Measurements from ENCODE around the gene PTGIS.

The PTGIS gene

DNA sequence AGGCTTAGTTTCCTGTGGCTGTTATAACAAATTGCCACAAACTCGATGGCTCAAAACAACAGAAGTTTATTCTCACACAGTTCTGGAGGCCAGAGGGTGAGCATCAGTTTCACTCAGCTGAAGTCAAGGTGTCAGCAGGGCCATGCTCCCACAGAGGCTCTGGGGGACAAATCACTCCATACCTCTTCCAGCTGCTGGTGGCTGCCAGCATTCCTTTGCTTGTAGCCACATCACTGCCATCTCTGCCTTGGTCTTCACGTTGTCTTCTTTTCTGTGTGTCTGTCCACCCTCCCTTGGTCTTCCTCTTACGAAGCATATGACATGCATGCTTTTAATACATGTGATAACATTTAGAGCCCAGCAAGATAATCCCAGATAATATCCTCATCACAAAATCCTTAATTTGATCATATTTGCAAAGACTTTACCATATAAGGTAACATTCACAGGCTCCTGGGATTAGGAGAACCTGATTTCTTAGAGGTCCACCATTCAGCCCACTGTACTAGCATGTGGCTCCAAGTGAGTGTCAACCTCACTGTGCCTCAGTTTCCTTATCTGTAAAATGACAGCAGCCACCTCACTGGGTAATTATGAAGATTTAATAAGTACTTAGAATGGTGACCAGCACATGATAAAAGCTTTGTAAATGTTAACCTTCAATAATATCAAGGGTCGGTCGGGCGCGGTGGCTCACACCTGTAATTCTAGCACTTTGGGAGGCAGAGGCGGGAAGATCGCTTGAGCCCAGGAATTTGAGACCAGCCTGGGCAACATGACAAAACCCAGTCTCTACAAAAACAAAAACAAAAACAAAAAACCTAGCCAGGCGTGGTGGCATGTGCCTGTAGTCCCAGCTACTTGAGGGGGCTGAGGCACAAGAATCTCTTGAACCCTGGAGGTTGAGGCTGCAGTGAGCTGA, 14.7 kb upstream of the PTGIS start:
- Histone ChIP-seq H3K4me1 (ENCODE audit: control insufficient read depth, insufficient read depth, low read depth, low read length) (peaks cover 11% of the 10 kb centered on the region), H3K9me3 (ENCODE audit: control insufficient read depth, low read length) (peaks cover 8% of the 10 kb centered on the region), H2BK120ac (ENCODE audit: low read depth, low read length) (no peak overlapping the region), H2BK5ac (ENCODE audit: low read depth, low read length, poor library complexity, severe bottlenecking) (no peak overlapping the region), H3K14ac (ENCODE audit: low read length in 2 of 2) (no peak overlapping the region), H3K4me2 (ENCODE audit: low read length, poor library complexity, severe bottlenecking) (no peak overlapping the region), H4K91ac (ENCODE audit: low read length) (no peak overlapping the region), H2AK5ac (ENCODE audit: low read length, severe bottlenecking) (no peak overlapping the region), H3K27me3 (ENCODE audit: control insufficient read depth in 1 of 2, insufficient read depth in 1 of 2, low read length in 2 of 2) (no peaks in the 10 kb centered on the region), H3K27ac (ENCODE audit: low read length, poor library complexity, severe bottlenecking) (no peak overlapping the region), H3K4me3 (ENCODE audit: insufficient read depth in 1 of 2, low read depth in 1 of 2, low read length in 2 of 2) (peak overlapping the region in 1 of 2 experiments; percentile 8), H3K4ac (ENCODE audit: low read depth in 1 of 2, low read length in 2 of 2) (no peak overlapping the region), H2BK12ac (ENCODE audit: low read length in 2 of 2) (no peak overlapping the region), H2BK15ac (ENCODE audit: low read depth, poor library complexity, severe bottlenecking) (no peak overlapping the region), H3K23ac (ENCODE audit: low read length in 2 of 2) (no peak overlapping the region), H3K9ac (ENCODE audit: low read length) (no peak overlapping the region), H3K36me3 (ENCODE audit: control insufficient read depth in 1 of 2, insufficient read depth in 2 of 2, low read depth in 1 of 2, low read length in 2 of 2) (no peaks in the 10 kb centered on the region), H2AFZ (ENCODE audit: low read depth, low read length) (no peak overlapping the region), H3K18ac (ENCODE audit: low read depth in 1 of 2, low read length in 2 of 2) (no peak overlapping the region), H4K8ac (ENCODE audit: low read length) (no peak overlapping the region), H3K79me1 (replicated peaks; ENCODE audit: low read length, poor library complexity, severe bottlenecking) (no peaks in the 10 kb centered on the region)
- WGBS: 93% methylated on average over 10 of the region's 10 CpGs
- DNase-seq: no peak

DNA sequence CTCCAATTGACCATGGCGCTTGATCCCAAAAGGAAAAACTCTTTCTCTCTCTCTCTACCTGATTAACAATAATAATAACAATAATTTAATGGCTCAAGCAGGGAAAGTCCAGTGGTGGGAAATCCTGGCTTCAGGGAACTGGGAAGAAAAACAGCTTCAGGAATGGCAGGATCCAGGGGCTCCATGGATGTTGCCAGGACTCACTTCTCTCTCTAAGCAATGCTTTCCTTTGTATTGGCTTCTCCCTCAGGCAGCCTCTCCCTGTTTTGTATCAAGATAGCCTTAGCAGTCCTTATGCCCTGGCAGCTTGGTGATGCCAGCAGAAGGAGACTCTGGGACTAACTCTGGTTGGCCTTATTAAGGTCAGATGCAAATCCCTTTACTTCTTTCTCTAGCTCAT, 13.5 kb upstream of the PTGIS start:
- Histone ChIP-seq H3K9ac (ENCODE audit: low read length) (peak overlapping the region; percentile 71), H3K27me3 (ENCODE audit: control insufficient read depth in 1 of 2, insufficient read depth in 1 of 2, low read length in 2 of 2) (no peaks in the 10 kb centered on the region), H3K27ac (ENCODE audit: low read length, poor library complexity, severe bottlenecking) (no peak overlapping the region), H3K9me3 (ENCODE audit: control insufficient read depth, low read length) (peaks cover 8% of the 10 kb centered on the region), H3K79me1 (replicated peaks; ENCODE audit: low read length, poor library complexity, severe bottlenecking) (no peaks in the 10 kb centered on the region), H2AFZ (ENCODE audit: low read depth, low read length) (no peak overlapping the region), H3K4ac (ENCODE audit: low read depth in 1 of 2, low read length in 2 of 2) (no peak overlapping the region), H3K36me3 (ENCODE audit: control insufficient read depth in 1 of 2, insufficient read depth in 2 of 2, low read depth in 1 of 2, low read length in 2 of 2) (no peaks in the 10 kb centered on the region), H4K8ac (ENCODE audit: low read length) (no peak overlapping the region), H2BK15ac (ENCODE audit: low read depth, poor library complexity, severe bottlenecking) (no peak overlapping the region), H2BK5ac (ENCODE audit: low read depth, low read length, poor library complexity, severe bottlenecking) (no peak overlapping the region), H2AK5ac (ENCODE audit: low read length, severe bottlenecking) (no peak overlapping the region), H3K4me1 (ENCODE audit: control insufficient read depth, insufficient read depth, low read depth, low read length) (peaks cover 11% of the 10 kb centered on the region), H3K18ac (ENCODE audit: low read depth in 1 of 2, low read length in 2 of 2) (no peak overlapping the region), H3K23ac (ENCODE audit: low read length in 2 of 2) (no peak overlapping the region), H3K4me3 (ENCODE audit: insufficient read depth in 1 of 2, low read depth in 1 of 2, low read length in 2 of 2) (no peak overlapping the region), H3K14ac (ENCODE audit: low read length in 2 of 2) (no peak overlapping the region), H4K91ac (ENCODE audit: low read length) (no peak overlapping the region), H3K4me2 (ENCODE audit: low read length, poor library complexity, severe bottlenecking) (no peak overlapping the region), H2BK120ac (ENCODE audit: low read depth, low read length) (no peak overlapping the region), H2BK12ac (ENCODE audit: low read length in 2 of 2) (no peak overlapping the region)
- 100% methylated on average over 1 of the region's 1 CpG for WGBS
- DNase-seq: no peak

DNA sequence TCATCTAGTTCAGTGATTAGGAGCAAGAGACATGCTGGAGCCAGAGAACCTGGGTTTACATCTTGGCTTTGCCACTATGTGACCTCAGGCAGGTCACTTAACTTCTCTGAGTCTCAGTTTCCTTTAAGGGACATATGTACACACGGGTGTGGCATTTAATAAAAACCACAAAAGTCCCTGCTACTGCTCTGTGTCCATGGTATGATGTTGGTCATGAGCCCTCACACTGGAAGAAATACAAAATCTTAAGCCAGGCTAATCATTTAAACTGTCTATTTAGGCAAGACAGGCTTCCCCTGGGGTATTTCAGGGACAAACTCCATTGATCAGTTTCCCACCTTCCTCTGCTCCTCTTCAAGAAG, 12.9 kb upstream of the PTGIS start:
- Histone ChIP-seq H3K4ac (ENCODE audit: low read depth in 1 of 2, low read length in 2 of 2) (no peak overlapping the region), H4K8ac (ENCODE audit: low read length) (no peak overlapping the region), H4K91ac (ENCODE audit: low read length) (no peak overlapping the region), H2AK5ac (ENCODE audit: low read length, severe bottlenecking) (no peak overlapping the region), H3K27ac (ENCODE audit: low read length, poor library complexity, severe bottlenecking) (no peak overlapping the region), H2BK15ac (ENCODE audit: low read depth, poor library complexity, severe bottlenecking) (no peak overlapping the region), H2BK120ac (ENCODE audit: low read depth, low read length) (no peak overlapping the region), H3K4me3 (ENCODE audit: insufficient read depth in 1 of 2, low read depth in 1 of 2, low read length in 2 of 2) (no peak overlapping the region), H3K36me3 (ENCODE audit: control insufficient read depth in 1 of 2, insufficient read depth in 2 of 2, low read depth in 1 of 2, low read length in 2 of 2) (no peaks in the 10 kb centered on the region), H3K4me1 (ENCODE audit: control insufficient read depth, insufficient read depth, low read depth, low read length) (peaks cover 11% of the 10 kb centered on the region), H3K27me3 (ENCODE audit: control insufficient read depth in 1 of 2, insufficient read depth in 1 of 2, low read length in 2 of 2) (no peaks in the 10 kb centered on the region), H3K4me2 (ENCODE audit: low read length, poor library complexity, severe bottlenecking) (no peak overlapping the region), H2AFZ (ENCODE audit: low read depth, low read length) (no peak overlapping the region), H3K23ac (ENCODE audit: low read length in 2 of 2) (no peak overlapping the region), H2BK5ac (ENCODE audit: low read depth, low read length, poor library complexity, severe bottlenecking) (no peak overlapping the region), H3K79me1 (replicated peaks; ENCODE audit: low read length, poor library complexity, severe bottlenecking) (no peaks in the 10 kb centered on the region), H2BK12ac (ENCODE audit: low read length in 2 of 2) (no peak overlapping the region), H3K14ac (ENCODE audit: low read length in 2 of 2) (no peak overlapping the region), H3K9ac (ENCODE audit: low read length) (peak overlapping the region; percentile 71), H3K18ac (ENCODE audit: low read depth in 1 of 2, low read length in 2 of 2) (no peak overlapping the region), H3K9me3 (ENCODE audit: control insufficient read depth, low read length) (peaks cover 10% of the 10 kb centered on the region)
- 59% methylated on average over 1 of the region's 1 CpG for WGBS
- no peak for DNase-seq

DNA sequence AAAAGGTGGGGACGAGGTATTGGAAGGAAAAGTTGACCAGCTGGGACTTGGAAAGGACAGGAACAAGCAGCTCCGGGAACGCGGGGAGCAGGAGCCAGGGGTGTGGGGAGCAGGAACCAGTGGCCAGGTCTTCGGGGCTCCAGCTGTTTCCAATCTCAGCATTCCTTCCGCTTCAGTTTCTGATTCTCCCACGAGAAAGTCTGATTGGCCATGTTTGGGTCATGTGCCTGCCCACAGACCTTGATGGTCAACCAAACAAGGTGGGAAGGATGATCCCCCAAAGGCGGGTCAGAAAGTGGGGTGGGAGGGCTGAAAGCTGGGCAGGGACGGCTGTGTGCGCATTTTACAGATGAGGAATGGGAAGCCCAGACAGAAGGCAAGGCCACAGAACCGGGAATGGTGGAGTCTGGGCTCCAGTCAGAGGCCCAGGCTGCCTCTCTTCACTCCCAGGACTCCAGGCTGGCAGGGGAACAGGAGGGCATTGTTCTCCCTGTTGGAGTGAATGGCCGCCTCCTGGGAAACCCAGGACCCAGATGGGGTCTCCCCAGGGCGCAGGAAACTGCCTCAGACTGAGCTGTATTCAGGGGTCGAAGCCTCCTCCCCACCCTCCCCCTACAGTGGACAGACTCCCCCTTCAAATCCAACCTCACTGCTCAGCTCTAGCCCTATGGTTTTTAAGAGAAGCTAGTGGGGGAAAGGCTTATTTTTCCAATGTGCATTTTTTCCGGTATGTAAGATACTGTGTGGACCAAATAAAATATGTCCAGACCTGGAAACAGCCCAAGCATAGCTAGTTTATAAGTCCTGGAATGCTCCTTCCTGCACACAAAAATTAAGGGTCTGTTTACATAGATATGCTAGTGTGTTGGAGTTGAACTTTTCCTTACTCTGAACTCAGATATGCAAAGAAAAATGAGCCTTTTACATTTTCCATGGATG, 12.2 kb upstream of the PTGIS start:
- Histone ChIP-seq H3K9me3 (ENCODE audit: control insufficient read depth, low read length) (peaks cover 10% of the 10 kb centered on the region), H3K4me1 (ENCODE audit: control insufficient read depth, insufficient read depth, low read depth, low read length) (peaks cover 10% of the 10 kb centered on the region), H2BK120ac (ENCODE audit: low read depth, low read length) (no peak overlapping the region), H2AK5ac (ENCODE audit: low read length, severe bottlenecking) (peak overlapping the region; percentile 30), H4K91ac (ENCODE audit: low read length) (no peak overlapping the region), H4K8ac (ENCODE audit: low read length) (no peak overlapping the region), H3K14ac (ENCODE audit: low read length in 2 of 2) (no peak overlapping the region), H3K27ac (ENCODE audit: low read length, poor library complexity, severe bottlenecking) (no peak overlapping the region), H3K23ac (ENCODE audit: low read length in 2 of 2) (no peak overlapping the region), H2BK5ac (ENCODE audit: low read depth, low read length, poor library complexity, severe bottlenecking) (no peak overlapping the region), H2BK15ac (ENCODE audit: low read depth, poor library complexity, severe bottlenecking) (no peak overlapping the region), H2AFZ (ENCODE audit: low read depth, low read length) (no peak overlapping the region), H3K18ac (ENCODE audit: low read depth in 1 of 2, low read length in 2 of 2) (no peak overlapping the region), H3K27me3 (ENCODE audit: control insufficient read depth in 1 of 2, insufficient read depth in 1 of 2, low read length in 2 of 2) (no peaks in the 10 kb centered on the region), H3K36me3 (ENCODE audit: control insufficient read depth in 1 of 2, insufficient read depth in 2 of 2, low read depth in 1 of 2, low read length in 2 of 2) (no peaks in the 10 kb centered on the region), H3K4me3 (ENCODE audit: insufficient read depth in 1 of 2, low read depth in 1 of 2, low read length in 2 of 2) (no peak overlapping the region), H3K9ac (ENCODE audit: low read length) (peak overlapping the region; percentile 71), H2BK12ac (ENCODE audit: low read length in 2 of 2) (no peak overlapping the region), H3K4me2 (ENCODE audit: low read length, poor library complexity, severe bottlenecking) (no peak overlapping the region), H3K4ac (ENCODE audit: low read depth in 1 of 2, low read length in 2 of 2) (no peak overlapping the region), H3K79me1 (replicated peaks; ENCODE audit: low read length, poor library complexity, severe bottlenecking) (no peaks in the 10 kb centered on the region)
- WGBS: 72% methylated on average over 12 of the region's 15 CpGs
- DNase-seq: no peak

Measured in mesenchymal stem cell (in vitro differentiated cells and primary cell).